Glomerular visceral epithelial cell (primary cell): ENCODE results near the gene NFKBIZ.

ENCODE experiments used
- DNase-seq: peaks from one replicate; pipeline ENCODE4 v3.0.0-alpha.2; 2016; ENCODE audit errors: extremely low spot score

NFKBIZ gene

GRCh38 chr3:101825904-101826445 lies 23.3 kb upstream of the NFKBIZ start:
- no peak for DNase-seq

GRCh38 chr3:101827211-101828174 lies 21.8 kb upstream of the NFKBIZ start:
- peak; percentile 93 for DNase-seq

GRCh38 chr3:101828276-101828675 lies 21.0 kb upstream of the NFKBIZ start:
- DNase-seq: no peak

- peak; percentile 64 for DNase-seq
Measured at GRCh38 chr3:101828691-101829436, 20.4 kb upstream of the NFKBIZ start.

GRCh38 chr3:101829437-101829830 lies 19.9 kb upstream of the NFKBIZ start:
- no peak for DNase-seq

GRCh38 chr3:101829874-101830273 lies 19.4 kb upstream of the NFKBIZ start:
- DNase-seq: no peak

GRCh38 chr3:101833446-101833974 lies 15.8 kb upstream of the NFKBIZ start:
- no peak for DNase-seq

GRCh38 chr3:101835676-101836075 lies 13.6 kb upstream of the NFKBIZ start:
- DNase-seq: no peak

- no peak for DNase-seq
Measured at GRCh38 chr3:101836160-101836559, 13.2 kb upstream of the NFKBIZ start.

GRCh38 chr3:101836652-101837598 lies 12.4 kb upstream of the NFKBIZ start:
- no peak for DNase-seq

GRCh38 chr3:101838691-101839090 lies 10.6 kb upstream of the NFKBIZ start:
- no peak for DNase-seq

- no peak for DNase-seq
Measured at GRCh38 chr3:101840066-101840465, 9.2 kb upstream of the NFKBIZ start.

- DNase-seq: peak; percentile 86
Measured at GRCh38 chr3:101842245-101842934, 6.9 kb upstream of the NFKBIZ start.

GRCh38 chr3:101842935-101843330 lies 6.4 kb upstream of the NFKBIZ start:
- no peak for DNase-seq

- no peak for DNase-seq
Measured at GRCh38 chr3:101845425-101845824, 3.9 kb upstream of the NFKBIZ start.

GRCh38 chr3:101846709-101847108 lies 2.6 kb upstream of the NFKBIZ start:
- no peak for DNase-seq

- DNase-seq: no peak
Measured at GRCh38 chr3:101847328-101847727, 2.0 kb upstream of the NFKBIZ start.

GRCh38 chr3:101848326-101848725 lies 988 bp upstream of the NFKBIZ start:
- DNase-seq: no peak

- no peak for DNase-seq
Measured at GRCh38 chr3:101849714-101850245, 466 bp downstream of the NFKBIZ start.
